Small intestine (tissue), 16 donors: ENCODE measurements around the gene URGCP. TPM values are rescaled to one million over a fixed set of nuclear protein-coding genes. Genes with fewer than 3 reads are reported as not detected.

ENCODE experiments used
- DNase-seq, 2 donors: peaks; one replicate each; pipeline versions ENCODE4 v3.0.0 to v3.0.0-alpha.2; 2013
- FAIRE-seq: peaks from 2 replicates; lab custom pipeline; 2012; peaks lifted over from hg19 to GRCh38; lab: Jason Lieb, UNC
- H3K27ac ChIP-seq, 3 donors: one replicate each; pipeline ENCODE4 v1.5.1; 2013; ENCODE audit warnings: low read length in 2 of 3, mild to moderate bottlenecking in 2 of 3, control low read depth in 1 of 3, inconsistent platforms in 1 of 3, low read depth in 1 of 3, moderate library complexity in 1 of 3
- H3K27me3 ChIP-seq, 3 donors: one replicate each; pipeline ENCODE4 v1.6.1; 2013; ENCODE audit warnings: low read length in 3 of 3, inconsistent platforms in 1 of 3; ENCODE audit not compliant: control insufficient read depth in 3 of 3, insufficient read depth in 3 of 3
- H3K36me3 ChIP-seq, 3 donors: one replicate each; pipeline ENCODE4 v1.6.1; 2013; ENCODE audit warnings: low read length in 3 of 3, inconsistent platforms in 1 of 3, low read depth in 1 of 3, mild to moderate bottlenecking in 1 of 3, moderate library complexity in 1 of 3; ENCODE audit not compliant: control insufficient read depth in 3 of 3, insufficient read depth in 2 of 3
- H3K4me1 ChIP-seq, 3 donors: one replicate each; pipeline ENCODE4 v1.6.1; 2013; ENCODE audit warnings: low read length in 2 of 3, inconsistent platforms in 1 of 3, low read depth in 1 of 3, mild to moderate bottlenecking in 1 of 3, moderate library complexity in 1 of 3; ENCODE audit not compliant: control insufficient read depth in 3 of 3, insufficient read depth in 2 of 3
- H3K4me3 ChIP-seq, 3 donors: one replicate each; pipeline ENCODE4 v1.5.1; 2013; ENCODE audit warnings: low read length in 3 of 3, control low read depth in 1 of 3, inconsistent platforms in 1 of 3, low read depth in 1 of 3, mild to moderate bottlenecking in 1 of 3, moderate library complexity in 1 of 3
- H3K9me3 ChIP-seq, 2 donors: one replicate each; pipeline ENCODE4 v1.6.1; 2013; ENCODE audit warnings: low read depth in 1 of 2, low read length in 1 of 2; ENCODE audit not compliant: control insufficient read depth in 2 of 2, insufficient read depth in 1 of 2
- WGBS, 3 donors: extraction: QIAGEN DNeasy Blood & Tissue Kit; methylation state at CpG; one replicate each; pipeline ENCODE4 v1.1.7; 2013; 5-methylcytosine and 5-hydroxymethylcytosine counted together
- long read RNA-seq, 10 donors: transcript quantifications; one replicate each; lab custom pipeline, GENCODE V29; 2026
- polyA plus RNA-seq, 4 donors: library from polyadenylated mRNA; stranded (reverse) in 3 of 4; unstranded in 1 of 4; fragments of 200-250 nt in 3 of 4; fragments of 120-200 nt in 1 of 4; gene quantifications; one replicate each; pipeline versions ENCODE4 v1.2.1 to v1.2.3, GENCODE V29; 2013
- donor health status: healthy with polysubstance abuse.
- donor health status: control.
- donor health status: control.
- donor health status: Bipolar disorder and iron deficiency.
- donor health status: healthy.

The URGCP gene, protein sequence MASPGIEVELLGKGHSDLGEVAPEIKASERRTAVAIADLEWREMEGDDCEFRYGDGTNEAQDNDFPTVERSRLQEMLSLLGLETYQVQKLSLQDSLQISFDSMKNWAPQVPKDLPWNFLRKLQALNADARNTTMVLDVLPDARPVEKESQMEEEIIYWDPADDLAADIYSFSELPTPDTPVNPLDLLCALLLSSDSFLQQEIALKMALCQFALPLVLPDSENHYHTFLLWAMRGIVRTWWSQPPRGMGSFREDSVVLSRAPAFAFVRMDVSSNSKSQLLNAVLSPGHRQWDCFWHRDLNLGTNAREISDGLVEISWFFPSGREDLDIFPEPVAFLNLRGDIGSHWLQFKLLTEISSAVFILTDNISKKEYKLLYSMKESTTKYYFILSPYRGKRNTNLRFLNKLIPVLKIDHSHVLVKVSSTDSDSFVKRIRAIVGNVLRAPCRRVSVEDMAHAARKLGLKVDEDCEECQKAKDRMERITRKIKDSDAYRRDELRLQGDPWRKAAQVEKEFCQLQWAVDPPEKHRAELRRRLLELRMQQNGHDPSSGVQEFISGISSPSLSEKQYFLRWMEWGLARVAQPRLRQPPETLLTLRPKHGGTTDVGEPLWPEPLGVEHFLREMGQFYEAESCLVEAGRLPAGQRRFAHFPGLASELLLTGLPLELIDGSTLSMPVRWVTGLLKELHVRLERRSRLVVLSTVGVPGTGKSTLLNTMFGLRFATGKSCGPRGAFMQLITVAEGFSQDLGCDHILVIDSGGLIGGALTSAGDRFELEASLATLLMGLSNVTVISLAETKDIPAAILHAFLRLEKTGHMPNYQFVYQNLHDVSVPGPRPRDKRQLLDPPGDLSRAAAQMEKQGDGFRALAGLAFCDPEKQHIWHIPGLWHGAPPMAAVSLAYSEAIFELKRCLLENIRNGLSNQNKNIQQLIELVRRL
- 10 to 100 TPM; 22.5 to 56.4 (median 45.8) TPM for polyA plus RNA-seq
- long read RNA-seq, donor 1, full-length matches to known transcripts, result 29 of 47 reads
- long read RNA-seq, donor 1, partial matches to known transcripts, result 18 of 47 reads
- long read RNA-seq, donor 1, other reads (novel, unspliced or antisense), result 0 of 47 reads
- long read RNA-seq, donor 2, full-length matches to known transcripts, result 6 of 6 reads
- long read RNA-seq, donor 2, partial matches to known transcripts, result 0 of 6 reads
- long read RNA-seq, donor 2, other reads (novel, unspliced or antisense), result 0 of 6 reads
- long read RNA-seq, donor 3, full-length matches to known transcripts, result 7 of 7 reads
- long read RNA-seq, donor 3, partial matches to known transcripts, result 0 of 7 reads
- long read RNA-seq, donor 3, other reads (novel, unspliced or antisense), result 0 of 7 reads
- long read RNA-seq, donor 4, result 0 reads
- long read RNA-seq, donor 5, full-length matches to known transcripts, result 2 of 2 reads
- long read RNA-seq, donor 5, partial matches to known transcripts, result 0 of 2 reads
- long read RNA-seq, donor 5, other reads (novel, unspliced or antisense), result 0 of 2 reads
- long read RNA-seq, donor 6, full-length matches to known transcripts, result 2 of 2 reads
- long read RNA-seq, donor 6, partial matches to known transcripts, result 0 of 2 reads
- long read RNA-seq, donor 6, other reads (novel, unspliced or antisense), result 0 of 2 reads
- long read RNA-seq, donor 7, full-length matches to known transcripts, result 8 of 8 reads
- long read RNA-seq, donor 7, partial matches to known transcripts, result 0 of 8 reads
- long read RNA-seq, donor 7, other reads (novel, unspliced or antisense), result 0 of 8 reads
- long read RNA-seq, donor 8, result 0 reads
- long read RNA-seq, donor 9, full-length matches to known transcripts, result 3 of 3 reads
- long read RNA-seq, donor 9, partial matches to known transcripts, result 0 of 3 reads
- long read RNA-seq, donor 9, other reads (novel, unspliced or antisense), result 0 of 3 reads
- long read RNA-seq, donor 10, full-length matches to known transcripts, result 8 of 8 reads
- long read RNA-seq, donor 10, partial matches to known transcripts, result 0 of 8 reads
- long read RNA-seq, donor 10, other reads (novel, unspliced or antisense), result 0 of 8 reads

DNA sequence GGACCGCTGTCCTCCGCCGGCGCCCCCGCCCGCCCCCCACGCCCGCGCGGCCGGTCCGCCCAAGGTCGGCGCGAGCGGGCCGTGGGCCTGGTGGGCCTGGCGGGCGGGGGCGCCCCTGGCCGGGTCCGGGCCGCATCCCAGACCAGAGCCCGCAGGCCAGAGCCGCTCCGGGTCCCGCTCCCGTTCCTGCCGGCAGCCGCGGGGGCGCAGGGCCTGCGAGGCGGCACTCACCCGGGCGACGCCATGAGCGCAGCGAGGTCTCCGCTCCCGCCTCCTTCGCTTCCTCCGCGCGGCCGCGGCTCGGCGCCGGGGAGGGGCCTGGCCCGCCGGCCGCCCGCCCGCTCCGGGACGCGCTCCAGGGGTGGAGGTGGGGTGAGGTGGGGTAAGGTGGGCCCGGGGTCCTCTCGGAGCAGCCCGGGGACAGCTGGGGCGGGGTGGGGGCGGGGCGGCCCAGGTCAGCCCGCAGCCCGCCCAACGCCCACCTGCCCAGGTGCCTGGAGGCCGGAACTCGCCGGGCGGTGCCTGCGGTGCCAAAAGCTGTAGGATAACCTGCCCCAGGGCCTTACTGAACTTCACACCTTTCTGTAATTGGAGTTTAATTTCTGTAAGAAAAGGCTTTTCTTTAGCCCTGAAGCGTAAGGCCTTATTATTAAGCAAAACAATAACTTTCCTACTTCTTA is at the start of gene URGCP:
Gene URGCP, minus strand, starts transcription at position 266 of the 680 bp plus-strand sequence. Its CDS starts 21 bp downstream, at position 245.
- DNase-seq (peak; percentile 58 to 86), FAIRE-seq (no peak)
- Histone ChIP-seq H3K4me3 (peak within 1 kb of the TSS; percentile 78 to 96 (median 86)), H3K27ac (peak within 1 kb of the TSS; percentile 87 to 98 (median 98)), H3K27me3 (no peaks in the 10 kb centered on the region), H3K9me3 (no peaks in the 10 kb centered on the region), H3K36me3 (peaks cover 0 to 15% (median 0%) of the 10 kb centered on the region in 3 donors), H3K4me1 (peaks cover 2 to 17% (median 10%) of the 10 kb centered on the region in 3 donors)
- 0 to 1% (median 0%) methylated on average over 30 to 73 of the region's 73 CpGs for WGBS, 3 donors

DNA sequence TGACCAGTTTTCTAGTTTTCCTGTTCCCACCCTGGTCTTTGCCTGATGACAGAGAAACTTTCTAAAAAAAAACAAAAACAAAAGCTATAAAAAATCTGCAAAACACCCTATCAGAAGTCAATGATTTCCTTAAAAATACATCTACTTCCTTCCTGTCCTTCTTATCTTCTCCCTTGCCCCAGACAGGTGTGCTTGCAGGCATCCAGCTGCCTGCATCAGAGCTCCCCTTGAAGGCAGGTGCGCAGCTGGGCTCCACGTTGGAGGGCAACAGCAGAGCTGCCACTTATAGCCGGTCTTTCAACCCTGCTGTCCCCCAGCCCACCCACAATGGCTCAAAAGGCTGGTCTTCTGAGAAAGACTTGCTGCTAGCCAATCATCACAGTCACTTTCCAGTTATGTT is 49.6 kb upstream of the URGCP start:
- DNase-seq (no peak), FAIRE-seq (no peak)
- 26 to 45% (median 39%) methylated on average over 3 of the region's 3 CpGs for WGBS, 3 donors
- H3K4me1 ChIP-seq, result no peaks in the 10 kb centered on the region
- peaks cover 3 to 24% (median 8%) of the 10 kb centered on the region in 3 donors for H3K36me3 ChIP-seq
- H3K27me3 ChIP-seq, result no peaks in the 10 kb centered on the region
- no peaks in the 10 kb centered on the region for H3K9me3 ChIP-seq
- no peak overlapping the region for H3K4me3 ChIP-seq
- H3K27ac ChIP-seq, result no peak overlapping the region

DNA sequence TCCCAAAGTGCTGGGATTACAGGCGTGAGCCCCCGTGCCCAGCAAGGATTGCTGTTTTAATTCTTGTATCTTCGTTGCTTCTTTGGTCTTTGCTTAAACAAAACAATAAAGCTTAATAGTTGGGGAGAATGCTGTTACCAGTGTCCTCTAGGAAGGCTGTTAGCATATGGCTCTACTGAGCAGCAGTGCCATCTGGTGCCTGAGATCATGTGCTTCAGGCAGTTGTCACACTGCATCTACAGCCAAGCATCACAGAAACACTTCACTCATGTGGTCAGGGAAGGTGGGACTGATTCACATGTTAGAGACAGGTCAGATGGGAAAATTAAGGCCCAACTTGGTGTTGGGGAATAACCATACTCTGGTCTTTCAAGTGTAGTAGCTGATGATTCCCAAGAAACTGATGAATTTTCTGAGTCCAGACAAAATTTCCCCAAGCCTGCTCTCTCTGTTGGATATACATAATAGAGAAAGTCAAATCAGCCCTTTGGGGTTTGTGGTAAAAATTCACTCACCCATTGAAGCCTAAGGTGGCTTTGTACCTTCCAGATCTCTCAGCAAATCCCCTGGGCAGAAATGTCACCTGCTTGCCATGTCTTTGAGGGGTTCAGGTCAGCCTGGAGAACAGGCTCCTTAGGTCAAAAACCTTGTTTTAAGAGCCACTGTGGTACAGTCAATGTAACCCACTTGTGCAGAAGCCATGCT is 48.3 kb upstream of the URGCP start:
- no peak for FAIRE-seq
- Histone ChIP-seq H3K36me3 (peaks cover 3 to 32% (median 8%) of the 10 kb centered on the region in 3 donors), H3K4me1 (no peaks in the 10 kb centered on the region), H3K9me3 (no peaks in the 10 kb centered on the region), H3K27me3 (no peaks in the 10 kb centered on the region), H3K27ac (no peak overlapping the region), H3K4me3 (no peak overlapping the region)
- WGBS, 3 donors, result 46 to 66% (median 57%) methylated on average over 3 of the region's 3 CpGs
- peak; percentile 62 to 68 for DNase-seq

DNA sequence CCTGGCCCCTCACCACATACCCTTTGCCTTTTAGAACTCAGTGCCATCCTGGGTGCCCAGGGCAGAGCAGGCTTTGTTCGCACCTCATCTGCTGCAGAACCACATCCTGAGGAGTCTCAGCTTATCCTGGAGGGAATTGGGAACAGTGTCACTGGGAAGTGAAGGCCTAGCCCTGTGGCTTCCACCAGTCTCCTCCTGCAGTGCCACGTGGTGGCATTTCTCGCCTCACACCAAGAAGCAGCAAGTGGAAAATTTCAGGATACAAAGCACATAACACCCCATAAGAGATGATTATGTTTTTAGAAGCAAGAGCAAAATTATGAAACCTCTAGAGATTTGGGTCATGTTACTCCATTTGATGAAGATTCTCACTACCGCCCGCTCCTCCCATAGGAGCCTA is 46.7 kb upstream of the URGCP start:
- DNase-seq, result no peak
- Histone ChIP-seq H3K36me3 (peaks cover 3 to 43% (median 8%) of the 10 kb centered on the region in 3 donors), H3K4me1 (no peaks in the 10 kb centered on the region), H3K4me3 (no peak overlapping the region), H3K27me3 (no peaks in the 10 kb centered on the region), H3K9me3 (no peaks in the 10 kb centered on the region), H3K27ac (no peak overlapping the region)
- 92 to 97% (median 97%) methylated on average over 5 of the region's 5 CpGs for WGBS, 3 donors
- FAIRE-seq, result no peak

DNA sequence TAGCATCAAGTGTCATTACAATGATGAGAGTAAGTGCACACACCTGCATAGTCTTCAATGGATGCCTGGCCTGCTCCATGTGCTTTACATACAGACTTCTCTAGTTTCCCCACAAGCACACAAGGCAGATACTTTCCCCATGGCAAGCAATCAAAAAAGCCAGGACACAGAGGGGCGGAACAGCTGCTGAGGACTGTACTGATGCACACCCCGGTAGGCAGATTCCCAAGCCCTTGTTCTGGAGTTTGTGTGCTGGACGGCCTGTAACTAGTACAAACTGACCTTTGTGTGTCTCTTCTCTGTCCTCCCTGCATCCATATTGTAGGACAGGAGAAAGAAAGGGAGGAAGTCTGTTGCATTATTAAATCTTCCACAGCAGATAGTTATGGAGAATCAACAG is 45.6 kb upstream of the URGCP start:
- FAIRE-seq, result no peak
- no peak for DNase-seq
- 85 to 96% (median 88%) methylated on average over 3 of the region's 3 CpGs for WGBS, 3 donors

DNA sequence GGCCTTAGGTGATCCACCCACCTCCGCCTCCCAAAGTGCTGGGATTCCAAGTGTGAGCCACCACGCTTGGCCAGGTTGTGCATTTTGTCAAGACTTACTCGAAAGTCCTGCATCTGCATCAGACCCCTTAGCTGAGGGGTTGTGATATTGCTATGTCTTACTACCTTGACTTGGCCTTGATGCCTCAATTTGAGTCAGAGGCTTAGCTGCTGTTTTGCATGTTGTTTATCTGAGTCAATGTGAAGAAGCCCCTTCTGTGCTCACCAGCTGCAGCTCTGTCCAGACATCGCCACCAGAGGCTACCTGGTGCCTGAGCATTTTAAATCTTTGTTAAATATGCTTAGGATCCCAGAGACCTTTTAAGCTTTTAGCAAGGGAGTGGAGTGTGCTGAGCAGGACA is 37.9 kb upstream of the URGCP start:
- no peaks in the 10 kb centered on the region for H3K9me3 ChIP-seq
- FAIRE-seq (no peak), DNase-seq (no peak)
- H3K27ac ChIP-seq, result no peak overlapping the region
- H3K4me1 ChIP-seq, result peaks cover 0 to 14% (median 2%) of the 10 kb centered on the region in 3 donors
- H3K36me3 ChIP-seq, result peaks cover 0 to 22% (median 0%) of the 10 kb centered on the region in 3 donors
- 89 to 94% (median 90%) methylated on average over 4 of the region's 4 CpGs for WGBS, 3 donors
- no peak overlapping the region for H3K4me3 ChIP-seq
- H3K27me3 ChIP-seq, result no peaks in the 10 kb centered on the region

More for the DNA sequence above, 45.6 kb upstream of the URGCP start:
- no peak overlapping the region for H3K27ac ChIP-seq
- H3K4me3 ChIP-seq, result no peak overlapping the region
- no peaks in the 10 kb centered on the region for H3K4me1 ChIP-seq
- H3K27me3 ChIP-seq, result no peaks in the 10 kb centered on the region
- H3K9me3 ChIP-seq, result no peaks in the 10 kb centered on the region
- peaks cover 3 to 42% (median 8%) of the 10 kb centered on the region in 3 donors for H3K36me3 ChIP-seq
